Measurements from ENCODE around the gene DGKI.

The DGKI gene

GRCh38 chr7:137871170-137871915, 24.6 kb upstream of the DGKI start:
- no peak for DNase-seq

GRCh38 chr7:137870684-137871083, 23.9 kb upstream of the DGKI start:
- DNase-seq = no peak

GRCh38 chr7:137870078-137870477, 23.3 kb upstream of the DGKI start:
- no peak for DNase-seq

- DNase-seq = no peak
Measured at GRCh38 chr7:137869260-137869659, 22.5 kb upstream of the DGKI start.

GRCh38 chr7:137867289-137867688, 20.5 kb upstream of the DGKI start:
- DNase-seq = no peak

GRCh38 chr7:137865764-137866163, 19.0 kb upstream of the DGKI start:
- DNase-seq = no peak

GRCh38 chr7:137862964-137863363, 16.2 kb upstream of the DGKI start:
- DNase-seq = no peak

GRCh38 chr7:137862358-137862757, 15.6 kb upstream of the DGKI start:
- no peak for DNase-seq

GRCh38 chr7:137860542-137860941, 13.8 kb upstream of the DGKI start:
- no peak for DNase-seq

- DNase-seq = no peak
Measured at GRCh38 chr7:137853053-137853452, 6.3 kb upstream of the DGKI start.

- no peak for DNase-seq
Measured at GRCh38 chr7:137852108-137852507, 5.3 kb upstream of the DGKI start.

- DNase-seq = no peak
Measured at GRCh38 chr7:137850972-137851945, 4.5 kb upstream of the DGKI start.

- no peak for DNase-seq
Measured at GRCh38 chr7:137850571-137850970, 3.8 kb upstream of the DGKI start.

GRCh38 chr7:137848095-137848494, 1.3 kb upstream of the DGKI start:
- DNase-seq = no peak

GRCh38 chr7:137847568-137848050, 835 bp upstream of the DGKI start:
- DNase-seq = no peak

- no peak for DNase-seq
Measured at GRCh38 chr7:137846549-137846826, 286 bp downstream of the DGKI start.

- DNase-seq = no peak
Measured at GRCh38 chr7:137844677-137845425, 1.9 kb downstream of the DGKI start.

GRCh38 chr7:137839903-137840779, 6.6 kb downstream of the DGKI start:
- DNase-seq = no peak

GRCh38 chr7:137838706-137839315, 8.0 kb downstream of the DGKI start:
- no peak for DNase-seq

- no peak for DNase-seq
Measured at GRCh38 chr7:137836541-137836940, 10.2 kb downstream of the DGKI start.

GRCh38 chr7:137836113-137836509, 10.7 kb downstream of the DGKI start:
- no peak for DNase-seq
